ENCODE data around the gene WNK2. TPM values are rescaled to one million over a fixed set of nuclear protein-coding genes. Genes with fewer than 3 reads are reported as not detected.

WNK2 gene
- total RNA-seq, 1 experiment from 2014 or later = 69.4 TPM

GRCh38 chr9:93203026-93203717 is 19.2 kb downstream of the WNK2 start:
- no peaks in the 10 kb centered on the region for H3K4me1 ChIP-seq (ENCODE audit: insufficient read depth, low read length)
- no peak overlapping the region for H4K91ac ChIP-seq (ENCODE audit: insufficient read length, low read depth, low read length)
- no peak overlapping the region for H2BK5ac ChIP-seq (ENCODE audit: insufficient read length, low read length)
- H2AK5ac ChIP-seq (ENCODE audit: insufficient read length, low read length) = no peak overlapping the region
- no CpG with 5 or more reads among the region's 11 CpGs for WGBS (ENCODE audit: extremely low coverage, insufficient read length, low lambda C conversion rate)
- peaks cover 3% of the 10 kb centered on the region for H4K20me1 ChIP-seq (ENCODE audit: control insufficient read depth, insufficient read depth, insufficient read length)
- H2BK20ac ChIP-seq (ENCODE audit: low read depth, low read length, poor library complexity, severe bottlenecking) = no peak overlapping the region
- H3K4ac ChIP-seq (ENCODE audit: low read depth, low read length) = no peak overlapping the region
- no peak overlapping the region for H4K5ac ChIP-seq (ENCODE audit: insufficient read length, low read depth, low read length)
- H3K4me1 Mint-ChIP-seq = peaks cover 7 to 21% of the 10 kb centered on the region in 2 experiments
- H2AFZ ChIP-seq (ENCODE audit: low read length) = no peak overlapping the region
- no peak overlapping the region for H3K56ac ChIP-seq (ENCODE audit: insufficient read length, low read depth, low read length)
- peak overlapping the region; percentile 38 to 81 (median 52); a peak in 6 of 7 replicates for H3K27ac Mint-ChIP-seq
- no peaks in the 10 kb centered on the region for H3K9me3 ChIP-seq (ENCODE audit: control insufficient read depth, low read depth, low read length)
- no peak overlapping the region for H2BK15ac ChIP-seq (ENCODE audit: low read depth, low read length)
- TF ChIP-seq CTCF (conservative IDR thresholded peaks at IDR 0.05) = no peak
- peak overlapping the region; percentile 50; the same call in 1 of the 2 replicates for H3K14ac ChIP-seq (ENCODE audit: insufficient read depth, low read length)
- H3K36me3 Mint-ChIP-seq (ENCODE audit: insufficient read depth in 1 of 3, low read depth in 3 of 3) = no peaks in the 10 kb centered on the region; a peak in 1 of 7 replicates
- no peaks in the 10 kb centered on the region for H3K79me1 ChIP-seq (ENCODE audit: insufficient read depth, low read depth, low read length, poor library complexity, severe bottlenecking)
- H3K27ac ChIP-seq (ENCODE audit: insufficient read length, low read depth, low read length) = no peak overlapping the region
- no peaks in the 10 kb centered on the region for H3K23me2 ChIP-seq (ENCODE audit: insufficient read length, low read depth, low read length, poor library complexity, severe bottlenecking)
- H3K18ac ChIP-seq (ENCODE audit: insufficient read length, low read depth, low read length) = no peak overlapping the region
- no peak overlapping the region for H3T11ph ChIP-seq (ENCODE audit: low read length)
- H3K9ac ChIP-seq (ENCODE audit: extremely low read depth, insufficient read length, low read length) = no peak overlapping the region
- H3K27me3 Mint-ChIP-seq (ENCODE audit: low read depth) = no peaks in the 10 kb centered on the region
- H2BK120ac ChIP-seq (ENCODE audit: low read depth, low read length, poor library complexity, severe bottlenecking) = no peak overlapping the region
- no peak for DNase-seq
- H3K27me3 ChIP-seq (ENCODE audit: insufficient read depth, low read length) = no peaks in the 10 kb centered on the region
- no peaks in the 10 kb centered on the region for H3K9me3 Mint-ChIP-seq
- H2BK12ac ChIP-seq (ENCODE audit: insufficient read length, low read depth, low read length) = no peak overlapping the region
- H3K79me2 ChIP-seq (ENCODE audit: insufficient read depth, low read length) = no peaks in the 10 kb centered on the region; the same call in 1 of the 2 replicates
- no peak overlapping the region for H4K8ac ChIP-seq (replicated peaks; ENCODE audit: insufficient read length, low read depth, low read length)
- no peak overlapping the region for H3K23ac ChIP-seq (ENCODE audit: insufficient read length, low read depth, low read length)
- H3K4me2 ChIP-seq (ENCODE audit: insufficient read depth, insufficient read length, low read length) = no peak overlapping the region
- peak overlapping the region in 1 of 2 experiments; percentile 45; a peak in 2 of 5 replicates for H3K4me3 Mint-ChIP-seq

Data from H9 (cell line).